Esophagus squamous epithelium (tissue), 4 donors: Measurements from ENCODE around the gene COMMD4.
"Not testable (repeated sequence)": the region's sequence is repeated elsewhere in the genome, so short reads cannot be mapped to it uniquely, and the experiment has no call there.

Source experiments
- CTCF ChIP-seq, 6 experiments: fragments of 450-650 bp in 4 of 6; fragments of 200-600 bp in 2 of 6; sonication (generic) in 2 of 6; IDR thresholded peaks; one replicate each; pipeline ENCODE4 v1.5.1; 2016 to 2019; ENCODE audit warnings: antibody characterized with exemption in 6 of 6, mild to moderate bottlenecking in 4 of 6, moderate library complexity in 4 of 6
- POLR2A ChIP-seq, 4 donors: fragments of 450-650 bp; IDR thresholded peaks; one replicate each; pipeline ENCODE4 v1.6.1; 2017; ENCODE audit warnings: antibody characterized with exemption in 4 of 4, mild to moderate bottlenecking in 4 of 4, moderate library complexity in 3 of 4

- TF ChIP-seq POLR2A, CTCF (IDR thresholded peaks at IDR 0.05): not testable (repeated sequence)
Measured at GRCh38 chr15:75298541-75299310, 37.1 kb upstream of the COMMD4 start.
